Hepatocyte (in vitro differentiated cells): ENCODE measurements around the gene CRYAA. TPM values are rescaled to one million over a fixed set of nuclear protein-coding genes. Genes with fewer than 3 reads are reported as not detected.

Experiments
- DNase-seq: peaks from one replicate; pipeline ENCODE4 v3.0.0-alpha.2; 2016; ENCODE audit warnings: low spot score
- H2AFZ ChIP-seq: fragments of 200-600 bp; sonication (generic); 2 replicates; pipeline ENCODE4 v1.6.0; 2016; ENCODE audit warnings: antibody characterized with exemption, mild to moderate bottlenecking
- H3K27ac ChIP-seq: fragments of 200-600 bp; sonication (generic); 2 replicates; pipeline ENCODE4 v1.5.1; 2016; ENCODE audit warnings: mild to moderate bottlenecking
- H3K27me3 ChIP-seq: fragments of 200-600 bp; sonication (generic); 2 replicates; pipeline ENCODE4 v1.6.1; 2016
- H3K36me3 ChIP-seq: fragments of 200-600 bp; sonication (generic); replicated peaks from 2 replicates; pipeline ENCODE4 v1.5.1; 2016; ENCODE audit warnings: low read depth; ENCODE audit not compliant: insufficient read depth
- H3K4me1 ChIP-seq: fragments of 200-600 bp; sonication (generic); 2 replicates; pipeline ENCODE4 v1.5.1; 2016; ENCODE audit warnings: mild to moderate bottlenecking, moderate library complexity; ENCODE audit not compliant: insufficient read depth
- H3K4me2 ChIP-seq: fragments of 200-600 bp; sonication (generic); 2 replicates; pipeline ENCODE4 v1.6.0; 2016
- H3K4me3 ChIP-seq: fragments of 200-600 bp; sonication (generic); 2 replicates; pipeline ENCODE4 v1.5.1; 2016; ENCODE audit warnings: mild to moderate bottlenecking
- H3K79me2 ChIP-seq: fragments of 200-600 bp; sonication (generic); 2 replicates; pipeline ENCODE4 v1.6.0; 2017; ENCODE audit warnings: mild to moderate bottlenecking
- H3K9me2 ChIP-seq: fragments of 200-600 bp; sonication (generic); replicated peaks from 2 replicates; pipeline ENCODE4 v1.6.0; 2017; ENCODE audit warnings: mild to moderate bottlenecking; ENCODE audit not compliant: insufficient read depth
- H3K9me3 ChIP-seq: fragments of 200-600 bp; sonication (generic); 2 replicates; pipeline ENCODE4 v1.5.1; 2016; ENCODE audit warnings: low read depth, mild to moderate bottlenecking
- H4K20me1 ChIP-seq: fragments of 200-600 bp; sonication (generic); 2 replicates; pipeline ENCODE4 v1.6.0; 2016; ENCODE audit warnings: mild to moderate bottlenecking; ENCODE audit not compliant: insufficient read depth, poor library complexity, severe bottlenecking
- CTCF ChIP-seq: fragments of 200-600 bp; sonication (generic); IDR thresholded peaks from 2 replicates; pipeline ENCODE4 v1.5.1; 2016; ENCODE audit warnings: antibody characterized with exemption, mild to moderate bottlenecking; ENCODE audit not compliant: poor library complexity
- EZH2 ChIP-seq: fragments of 200-600 bp; sonication (generic); IDR thresholded peaks from 2 replicates; pipeline ENCODE4 v1.6.1; 2016; ENCODE audit warnings: antibody characterized with exemption, mild to moderate bottlenecking, borderline replicate concordance
- EZH2phosphoT487 ChIP-seq: fragments of 200-600 bp; sonication (generic); IDR thresholded peaks from one replicate; pipeline ENCODE4 v1.6.1; 2018; ENCODE audit warnings: antibody characterized with exemption, mild to moderate bottlenecking, low read depth, moderate library complexity; ENCODE audit not compliant: unreplicated experiment, severe bottlenecking
- whole genome bisulfite sequencing: methylation state at CpG from one replicate; pipeline ENCODE4 v1.1.6; 2016; ENCODE audit warnings: low lambda C conversion rate; ENCODE audit errors: missing lambda C conversion rate; 5-methylcytosine and 5-hydroxymethylcytosine counted together
- polyA plus RNA-seq: library from polyadenylated mRNA; unstranded; fragments of >200 nt; fragmentation: Nextera tagmentation; extraction: Ambion mirVana; gene quantifications from 2 replicates; pipeline ENCODE4 v1.2.1, GENCODE V29; 2016
- total RNA-seq: library from RNA; depleted of rRNA; stranded (reverse); fragments of >200 nt; gene quantifications from 2 replicates; pipeline ENCODE4 v1.2.3, GENCODE V29; 2014

The CRYAA gene
- total and polyA plus RNA-seq, 2 experiments from 2014 or later = not detected

GRCh38 chr21:43196826-43197225 is 28.0 kb downstream of the CRYAA start:
- H3K27ac ChIP-seq = peak overlapping the region; percentile 61
- H2AFZ ChIP-seq = no peak overlapping the region

GRCh38 chr21:43198376-43198775 is 29.6 kb downstream of the CRYAA start:
- Histone ChIP-seq H3K27me3 (no peaks in the 10 kb centered on the region), H3K4me3 (no peak overlapping the region), H3K4me2 (no peak overlapping the region), H3K4me1 (peaks cover 21% of the 10 kb centered on the region), H2AFZ (no peak overlapping the region), H3K27ac (no peak overlapping the region), H3K9me2 (no peaks in the 10 kb centered on the region), H3K79me2 (no peaks in the 10 kb centered on the region), H4K20me1 (no peaks in the 10 kb centered on the region), H3K9me3 (no peaks in the 10 kb centered on the region), H3K36me3 (no peaks in the 10 kb centered on the region)
- DNase-seq = no peak
- TF ChIP-seq CTCF (no peak), EZH2 (no peak), EZH2phosphoT487 (no peak)
- WGBS = 82% methylated on average over 2 of the region's 2 CpGs

More at GRCh38 chr21:43196826-43197225, 28.0 kb downstream of the CRYAA start:
- H3K9me2 ChIP-seq = no peaks in the 10 kb centered on the region
- no peaks in the 10 kb centered on the region for H3K9me3 ChIP-seq
- no peaks in the 10 kb centered on the region for H4K20me1 ChIP-seq
- H3K79me2 ChIP-seq = no peaks in the 10 kb centered on the region
- no peaks in the 10 kb centered on the region for H3K27me3 ChIP-seq
- no peaks in the 10 kb centered on the region for H3K36me3 ChIP-seq
- peaks cover 21% of the 10 kb centered on the region for H3K4me1 ChIP-seq
- peak overlapping the region; percentile 40 for H3K4me2 ChIP-seq
- TF ChIP-seq EZH2phosphoT487 (no peak), CTCF (no peak), EZH2 (no peak)
- WGBS = 30% methylated on average over 6 of the region's 6 CpGs
- peak; percentile 73 for DNase-seq
- no peak overlapping the region for H3K4me3 ChIP-seq

- no peaks in the 10 kb centered on the region for H4K20me1 ChIP-seq
- no peak overlapping the region for H3K27ac ChIP-seq
- H3K9me2 ChIP-seq = no peaks in the 10 kb centered on the region
- H2AFZ ChIP-seq = no peak overlapping the region
- peaks cover 2% of the 10 kb centered on the region for H3K4me1 ChIP-seq
- H3K4me2 ChIP-seq = no peak overlapping the region
- DNase-seq = no peak
- H3K9me3 ChIP-seq = no peaks in the 10 kb centered on the region
- no peaks in the 10 kb centered on the region for H3K79me2 ChIP-seq
- TF ChIP-seq EZH2 (no peak), EZH2phosphoT487 (no peak)
- no peaks in the 10 kb centered on the region for H3K36me3 ChIP-seq
- WGBS = 76% methylated on average over 1 of the region's 1 CpG
- H3K27me3 ChIP-seq = no peaks in the 10 kb centered on the region
- H3K4me3 ChIP-seq = no peak overlapping the region
Measured at GRCh38 chr21:43201491-43201890, 32.7 kb downstream of the CRYAA start.

- WGBS = 90% methylated on average over 6 of the region's 6 CpGs
- no peak overlapping the region for H3K4me2 ChIP-seq
- H3K4me3 ChIP-seq = no peak overlapping the region
- TF ChIP-seq EZH2phosphoT487 (no peak), EZH2 (no peak), CTCF (no peak)
- H3K79me2 ChIP-seq = no peaks in the 10 kb centered on the region
- H3K4me1 ChIP-seq = no peaks in the 10 kb centered on the region
- H2AFZ ChIP-seq = no peak overlapping the region
- H3K27me3 ChIP-seq = no peaks in the 10 kb centered on the region
- H3K9me2 ChIP-seq = no peaks in the 10 kb centered on the region
- H3K36me3 ChIP-seq = no peaks in the 10 kb centered on the region
- H3K27ac ChIP-seq = no peak overlapping the region
- DNase-seq = no peak
- H3K9me3 ChIP-seq = no peaks in the 10 kb centered on the region
- no peaks in the 10 kb centered on the region for H4K20me1 ChIP-seq
Measured at GRCh38 chr21:43203591-43203990, 34.8 kb downstream of the CRYAA start.
